ENCODE data around the gene CRTC1.
"Not testable (repeated sequence)": the region's sequence is repeated elsewhere in the genome, so short reads cannot be mapped to it uniquely, and the experiment has no call there.

CRTC1 gene

DNA sequence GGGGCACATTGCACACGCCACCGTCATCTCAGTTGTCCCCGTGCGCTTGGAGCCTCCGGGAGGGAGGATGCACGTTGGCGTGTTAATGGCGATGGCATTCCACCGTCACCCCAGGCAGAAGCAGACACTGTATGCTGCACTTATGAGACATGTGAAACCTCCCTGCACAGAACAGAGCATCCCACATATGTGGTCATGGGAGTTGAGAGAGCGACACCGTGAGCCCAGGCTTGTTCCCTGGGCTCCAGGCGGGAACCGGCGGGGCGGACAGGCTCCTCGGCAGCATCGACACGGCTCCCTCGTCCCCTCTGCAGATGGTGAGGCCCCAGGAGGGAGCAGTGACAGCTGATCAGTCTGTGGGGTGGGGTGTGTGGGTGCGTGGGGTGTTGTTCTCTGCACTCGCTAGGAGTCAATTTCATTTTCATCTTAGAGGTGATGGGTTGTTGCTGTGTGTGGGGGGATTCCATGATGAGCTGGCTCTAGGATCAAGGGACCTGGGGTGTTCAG is 40.4 kb downstream of the CRTC1 start:
- DNase-seq (ENCODE audit: extremely low spot score, insufficient read length, low read depth): no peak
- no peak for FAIRE-seq

DNA sequence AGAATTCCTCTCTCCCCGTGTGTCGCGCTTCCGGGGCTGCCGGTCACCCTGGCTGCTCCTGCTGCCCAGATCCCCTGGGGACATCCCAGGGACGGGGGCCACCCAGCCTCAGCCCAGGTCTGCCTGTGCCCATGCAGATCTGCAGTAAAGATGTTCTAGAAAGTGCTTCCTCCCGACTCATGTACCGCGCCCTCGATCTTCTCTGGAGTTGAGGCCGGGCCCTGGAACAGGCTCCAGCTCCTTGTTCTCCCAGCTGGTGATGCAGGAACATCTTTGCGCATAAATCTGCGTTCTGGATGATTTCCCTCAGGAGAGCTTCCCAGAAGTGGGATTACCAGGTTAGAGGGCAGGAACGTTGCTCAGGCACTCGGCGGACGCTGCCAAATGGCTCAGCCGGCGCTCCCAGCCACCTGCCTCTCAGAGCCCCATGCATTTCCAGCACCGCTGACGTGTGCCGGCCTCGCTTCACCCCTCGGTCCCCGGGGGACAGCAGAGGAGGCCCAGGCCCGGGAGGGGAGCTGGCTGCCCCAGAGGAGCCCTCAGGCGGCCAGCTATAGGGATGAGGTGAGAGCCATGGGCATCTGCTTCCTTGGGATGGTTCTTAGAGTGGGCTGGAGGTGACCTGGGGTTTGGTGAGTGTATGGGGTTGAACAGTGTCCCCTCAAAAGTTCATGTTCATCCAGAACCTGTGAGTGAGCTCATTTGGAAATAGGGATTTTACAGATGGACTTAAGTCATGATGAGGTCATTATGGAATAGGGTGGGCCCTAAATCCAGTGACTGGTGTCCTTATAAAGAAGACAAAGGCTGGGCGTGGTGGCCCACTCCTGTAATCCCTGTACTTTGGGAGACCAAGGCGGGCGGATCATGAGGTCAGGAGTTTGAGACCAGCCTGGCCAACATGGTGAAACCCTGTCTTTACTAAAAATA is 42.6 kb downstream of the CRTC1 start:
- DNase-seq (ENCODE audit: extremely low spot score, insufficient read length, low read depth) (no peak), FAIRE-seq (no peak)

DNA sequence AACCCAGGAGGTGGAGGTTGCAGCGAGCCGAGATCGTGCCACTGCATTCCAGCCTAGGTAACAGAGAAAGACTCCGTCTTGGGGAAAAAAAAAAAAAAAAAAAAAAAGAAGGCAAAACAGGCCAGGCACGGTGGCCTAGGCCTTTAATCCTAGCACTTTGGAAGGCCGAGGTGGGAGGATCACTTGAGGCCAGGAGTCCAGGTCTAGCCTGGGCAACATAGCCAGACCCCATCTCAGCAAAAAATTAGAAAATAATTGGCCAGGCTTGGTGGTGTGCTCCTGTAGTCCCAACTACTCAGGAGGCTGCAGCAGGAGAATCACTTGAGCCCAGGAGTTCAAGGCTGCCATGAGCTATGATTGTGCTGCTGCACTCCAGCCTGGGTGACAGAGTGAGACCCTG is 43.4 kb downstream of the CRTC1 start:
- DNase-seq (ENCODE audit: extremely low spot score, insufficient read length, low read depth): no peak

DNA sequence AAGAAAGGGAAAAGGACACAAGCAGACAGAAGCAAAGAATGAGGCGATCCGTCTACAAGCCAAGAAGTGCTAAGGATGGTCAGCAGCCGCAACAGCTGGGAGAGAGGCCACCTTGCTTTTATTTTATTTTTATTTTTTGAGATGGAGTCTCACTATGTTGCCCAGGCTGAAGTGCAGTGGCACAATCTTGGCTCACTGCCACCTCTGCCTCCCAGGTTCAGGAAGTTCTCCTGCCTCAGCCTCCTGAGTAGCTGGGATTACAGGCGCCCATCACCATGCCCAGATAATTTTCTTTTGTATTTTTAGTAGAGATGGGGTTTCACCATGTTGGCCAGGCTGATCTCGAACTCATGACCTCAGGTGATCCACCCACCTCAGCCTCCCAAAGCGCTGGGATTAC is 44.1 kb downstream of the CRTC1 start:
- not testable (repeated sequence) for FAIRE-seq; DNase-seq (ENCODE audit: extremely low spot score, insufficient read length, low read depth)

More for the DNA sequence above, 43.4 kb downstream of the CRTC1 start:
- no peak for FAIRE-seq

DNA sequence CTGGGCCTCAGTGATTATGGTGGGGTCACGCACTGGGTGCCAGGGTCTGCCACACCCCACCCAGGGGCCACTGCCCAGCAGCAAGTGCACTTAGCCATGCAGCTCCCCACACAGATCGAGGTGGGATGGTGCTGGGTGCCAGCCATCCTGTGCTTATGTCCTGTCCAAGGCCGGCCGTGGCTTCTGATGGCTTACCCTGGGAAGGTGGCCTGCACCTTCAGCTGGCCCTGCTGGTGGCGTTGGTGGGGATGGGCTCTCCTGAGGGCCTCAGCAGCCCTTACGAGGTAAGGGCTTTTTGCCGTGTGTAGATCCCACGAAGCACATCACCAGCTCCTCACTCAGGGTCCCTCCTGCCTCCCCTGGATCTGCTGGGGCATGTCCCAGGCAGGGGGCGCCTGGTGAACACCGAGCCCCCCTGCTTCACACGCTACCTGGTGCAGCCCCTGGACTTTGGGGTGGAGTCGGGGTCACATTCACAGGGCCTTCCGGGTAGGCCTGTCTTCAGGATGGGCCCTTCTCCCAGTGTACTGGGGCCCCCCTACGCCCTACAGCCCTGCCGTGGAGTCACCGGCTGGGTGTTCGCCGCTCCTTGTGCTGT is 46.6 kb downstream of the CRTC1 start:
- DNase-seq (ENCODE audit: extremely low spot score, insufficient read length, low read depth): no peak
- FAIRE-seq: no peak

DNA sequence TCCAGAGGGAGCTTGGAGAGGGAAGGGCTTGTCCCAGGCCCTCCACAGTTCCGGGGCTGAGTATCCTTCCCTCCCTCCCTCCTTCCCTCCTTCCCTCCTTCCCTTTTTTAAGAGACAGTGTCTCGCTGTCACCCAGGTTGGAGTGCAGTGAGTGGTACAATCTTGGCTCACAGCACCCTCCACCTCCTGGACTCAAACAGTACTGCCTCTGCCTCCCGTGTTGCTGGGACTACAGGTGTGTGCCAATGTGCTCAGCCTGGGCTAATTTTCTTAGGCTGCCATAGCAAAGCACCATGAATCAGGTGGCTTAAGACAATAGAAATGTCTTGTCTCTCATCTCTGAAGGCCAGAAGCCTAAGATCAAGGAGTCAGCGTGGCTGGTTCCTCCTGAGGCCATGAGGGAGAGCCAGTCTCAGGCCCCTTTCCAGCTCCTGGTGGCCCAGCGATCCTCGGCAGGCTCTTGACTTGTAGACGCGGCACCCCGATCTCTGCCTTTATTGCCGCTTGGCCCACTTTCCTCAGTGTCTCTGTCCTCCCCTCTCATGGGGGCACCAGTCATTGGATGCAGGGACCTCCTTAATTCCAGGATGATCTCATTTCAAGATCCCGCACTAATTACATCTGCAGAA is 47.5 kb downstream of the CRTC1 start:
- no peak for FAIRE-seq
- no peak for DNase-seq (ENCODE audit: extremely low spot score, insufficient read length, low read depth)

DNA sequence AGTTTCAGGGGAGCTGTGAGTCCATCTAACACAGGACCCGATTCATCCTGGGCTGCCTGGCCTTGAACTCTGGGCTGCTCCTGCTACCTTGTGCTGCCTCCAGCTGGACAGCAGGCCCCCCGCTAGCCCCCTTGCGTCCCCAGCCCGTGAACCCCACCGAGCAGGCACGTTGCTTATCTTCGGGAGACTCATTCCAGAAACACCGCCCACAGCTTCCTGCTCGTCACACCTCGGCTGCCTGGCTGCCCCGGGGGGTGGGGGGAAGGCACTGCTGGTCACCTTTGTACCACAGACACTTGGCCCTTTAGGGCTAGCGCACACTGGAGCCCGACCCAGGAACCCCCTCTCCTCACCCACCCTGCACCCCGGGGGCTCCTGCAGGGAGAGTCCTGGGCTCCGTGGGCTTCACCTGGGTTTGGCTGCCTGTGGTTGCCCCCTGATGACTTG is 48.1 kb downstream of the CRTC1 start:
- no peak for DNase-seq (ENCODE audit: extremely low spot score, insufficient read length, low read depth)
- no peak for FAIRE-seq

DNA sequence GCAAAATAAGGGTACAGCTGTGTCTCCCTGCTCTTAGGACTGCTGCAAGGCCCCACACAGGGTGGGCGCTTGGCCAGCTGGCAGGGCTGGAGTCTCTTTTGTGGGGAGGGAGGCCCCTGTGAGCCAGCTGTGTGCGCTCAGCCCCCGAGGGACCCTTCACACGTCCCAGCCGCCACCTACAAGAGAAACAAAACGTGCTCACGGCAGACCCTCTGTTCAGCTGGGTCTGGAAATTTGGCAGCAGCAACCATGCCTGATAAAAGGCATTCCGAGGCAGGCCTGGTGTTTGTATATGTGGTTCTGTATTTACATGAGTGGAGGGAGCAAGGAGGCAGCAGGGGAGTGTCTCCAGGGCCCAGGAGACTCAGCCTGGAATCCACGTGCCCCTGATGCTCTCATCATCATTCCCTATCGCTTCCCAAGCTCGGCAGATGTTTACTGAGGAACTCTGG is 49.7 kb downstream of the CRTC1 start:
- FAIRE-seq: no peak
- DNase-seq (ENCODE audit: extremely low spot score, insufficient read length, low read depth): no peak

DNA sequence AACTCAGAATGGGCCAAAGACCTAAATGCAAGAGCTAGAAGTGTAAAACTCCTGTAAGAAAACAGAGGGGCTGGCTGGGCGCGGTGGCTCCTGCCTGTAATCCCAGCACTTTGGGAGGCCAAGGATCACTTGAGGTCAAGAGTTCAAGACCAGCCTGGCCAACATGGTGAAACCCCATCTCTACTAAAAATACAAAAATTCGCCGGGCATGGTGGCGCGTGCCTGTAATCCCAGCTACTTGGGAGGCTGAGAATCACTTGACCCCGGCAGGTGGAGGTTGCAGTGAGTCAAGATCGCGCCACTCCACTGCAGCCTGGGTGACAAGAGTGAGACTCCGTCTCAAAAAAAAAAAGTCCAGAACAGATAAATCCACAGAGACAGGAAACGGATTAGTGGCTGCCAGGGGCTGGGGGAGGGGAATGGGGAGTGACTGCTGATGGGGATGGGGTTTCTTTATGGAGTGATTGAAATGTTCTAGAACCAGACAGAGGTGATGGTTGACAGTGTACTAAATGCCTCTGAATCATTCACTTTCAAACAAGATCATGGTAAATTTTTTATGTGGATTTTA is 50.4 kb downstream of the CRTC1 start:
- not testable (repeated sequence) for DNase-seq (ENCODE audit: extremely low spot score, insufficient read length, low read depth); FAIRE-seq

DNA sequence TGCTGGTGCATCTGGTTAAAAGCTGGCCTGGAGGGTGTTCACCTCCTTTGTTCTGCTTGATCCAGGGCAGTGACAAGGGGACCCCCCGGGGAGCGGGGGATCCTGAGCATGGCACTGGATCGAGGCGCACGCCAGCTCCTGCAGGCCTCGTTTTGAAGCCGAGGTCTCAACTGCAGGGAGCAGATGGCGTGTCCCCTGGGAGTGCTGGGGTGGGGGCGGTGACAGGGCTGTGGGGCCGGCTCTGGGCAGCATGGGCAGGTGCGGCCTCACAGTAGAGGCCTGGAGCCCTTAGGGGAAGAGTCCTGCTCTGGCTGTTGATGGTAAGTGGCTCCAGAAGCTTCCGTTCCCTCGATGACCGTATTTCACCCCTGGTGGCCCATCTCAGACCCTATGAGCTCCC is 51.8 kb downstream of the CRTC1 start:
- no peak for DNase-seq (ENCODE audit: extremely low spot score, insufficient read length, low read depth)
- no peak for FAIRE-seq

DNA sequence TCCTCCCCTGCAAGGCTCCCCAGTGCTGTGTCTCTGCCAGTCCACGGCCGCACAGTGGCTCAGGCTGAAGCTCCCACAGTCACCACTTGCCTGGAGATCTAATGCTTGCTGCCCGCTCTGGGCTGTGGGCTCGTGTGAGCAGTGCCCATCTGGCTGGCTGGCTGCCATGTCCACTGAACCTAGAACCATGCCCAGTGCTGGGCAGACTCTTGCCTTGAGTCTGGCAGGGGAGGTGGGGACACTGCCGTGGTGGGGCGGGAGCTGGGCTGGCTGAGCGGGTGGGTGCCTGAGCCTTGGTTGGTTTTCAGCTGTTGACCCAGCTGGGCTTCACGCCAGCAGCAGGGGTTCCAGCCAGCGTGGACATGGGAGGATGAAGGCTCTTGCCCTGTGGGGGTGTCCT is 52.3 kb downstream of the CRTC1 start:
- no peak for FAIRE-seq
- DNase-seq (ENCODE audit: extremely low spot score, insufficient read length, low read depth): no peak

DNA sequence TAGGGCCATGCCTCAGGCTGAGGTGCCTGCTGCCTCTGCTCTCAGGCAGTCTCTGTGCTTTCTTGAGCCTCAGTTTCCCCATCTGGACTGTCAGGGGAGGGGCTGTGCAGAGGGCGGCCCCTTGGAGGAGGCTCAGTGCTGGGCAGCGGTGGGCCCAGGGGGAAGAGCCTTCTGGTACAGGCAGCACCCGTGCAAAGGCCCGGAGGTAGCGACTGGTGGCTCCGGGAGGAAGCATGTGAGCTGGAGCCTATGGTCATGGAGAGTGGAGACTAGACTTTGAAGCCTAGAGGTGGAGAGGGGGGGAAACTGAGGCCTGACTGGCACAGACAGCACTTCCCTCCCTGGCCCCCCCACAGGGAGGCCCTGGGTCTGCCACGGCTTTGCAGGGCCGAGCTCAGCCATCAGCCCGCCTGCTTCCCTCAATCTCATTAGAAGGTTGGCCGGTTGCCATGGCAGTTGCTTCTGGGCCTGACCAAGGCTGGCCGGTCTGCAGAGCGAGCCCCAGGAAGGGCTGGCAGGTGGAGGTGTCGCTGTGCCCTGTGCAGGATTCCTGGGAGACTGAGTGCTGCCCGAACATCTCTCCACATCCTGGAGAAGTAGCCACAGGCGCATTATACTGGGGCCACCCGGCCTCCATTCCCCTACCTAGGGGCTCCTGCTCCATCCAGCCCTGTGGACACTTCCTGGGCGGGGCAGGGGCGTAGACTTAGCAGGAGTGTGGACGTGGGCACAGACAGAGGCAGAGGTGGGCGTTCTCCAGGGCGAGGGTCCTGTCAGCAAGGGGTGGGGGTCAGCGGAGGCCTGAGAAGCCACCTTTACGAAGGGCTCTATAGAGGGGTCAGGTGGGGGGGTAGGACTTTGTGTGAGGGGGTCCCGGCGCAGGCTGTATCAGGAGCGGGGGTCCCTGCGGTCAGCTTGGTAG is 53.2 kb downstream of the CRTC1 start:
- no peak for FAIRE-seq
- no peak for DNase-seq (ENCODE audit: extremely low spot score, insufficient read length, low read depth)

DNA sequence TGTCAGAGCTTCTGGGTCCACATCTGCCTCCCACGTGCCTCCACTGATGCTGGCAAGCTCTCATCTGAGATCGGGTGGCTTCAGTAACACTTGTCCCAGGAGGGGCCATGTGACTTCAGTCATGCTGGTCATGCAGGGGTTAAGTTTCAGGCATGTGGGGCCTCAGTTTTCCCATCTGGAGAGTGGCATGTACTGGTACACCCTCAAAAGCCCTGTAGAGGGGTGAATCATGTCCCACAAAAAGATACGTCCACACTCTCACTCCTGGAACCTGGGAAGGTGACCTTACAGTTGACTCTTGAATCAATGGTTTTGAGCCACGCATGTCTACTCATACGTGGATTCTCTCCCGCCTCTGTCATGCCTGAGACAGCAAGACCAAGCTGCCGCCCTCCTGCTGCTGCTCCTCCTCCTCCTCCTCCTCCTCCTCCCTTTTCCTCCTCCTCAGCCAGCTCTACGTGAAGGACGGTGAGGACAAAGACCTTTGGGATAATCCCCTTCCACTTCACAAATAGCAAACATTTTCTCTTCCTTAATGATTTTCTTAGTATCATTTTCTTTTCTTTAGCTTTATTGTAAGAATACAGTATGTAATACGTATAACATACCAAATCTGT is 54.0 kb downstream of the CRTC1 start:
- DNase-seq (ENCODE audit: extremely low spot score, insufficient read length, low read depth) (no peak), FAIRE-seq (no peak)

DNA sequence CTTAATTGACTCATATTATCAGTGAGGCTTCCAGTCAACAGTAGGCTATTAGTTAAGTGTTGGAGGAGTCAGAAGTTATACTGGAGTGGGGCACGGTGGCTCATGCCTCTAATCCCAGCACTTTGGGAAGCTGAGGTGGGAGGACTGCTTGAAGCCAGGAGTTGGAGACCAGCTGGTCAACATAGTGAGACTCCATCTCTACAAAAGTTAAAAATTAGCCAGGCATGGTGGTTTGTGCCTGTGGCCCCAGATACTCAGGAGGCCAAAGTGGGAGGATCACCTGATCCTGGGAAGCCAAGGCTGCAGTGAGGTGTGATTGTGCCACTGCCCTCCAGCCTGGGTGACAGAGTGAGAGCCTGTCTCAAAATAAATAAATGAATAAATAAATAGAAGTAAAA is 54.5 kb downstream of the CRTC1 start:
- no peak for FAIRE-seq
- DNase-seq (ENCODE audit: extremely low spot score, insufficient read length, low read depth): no peak

DNA sequence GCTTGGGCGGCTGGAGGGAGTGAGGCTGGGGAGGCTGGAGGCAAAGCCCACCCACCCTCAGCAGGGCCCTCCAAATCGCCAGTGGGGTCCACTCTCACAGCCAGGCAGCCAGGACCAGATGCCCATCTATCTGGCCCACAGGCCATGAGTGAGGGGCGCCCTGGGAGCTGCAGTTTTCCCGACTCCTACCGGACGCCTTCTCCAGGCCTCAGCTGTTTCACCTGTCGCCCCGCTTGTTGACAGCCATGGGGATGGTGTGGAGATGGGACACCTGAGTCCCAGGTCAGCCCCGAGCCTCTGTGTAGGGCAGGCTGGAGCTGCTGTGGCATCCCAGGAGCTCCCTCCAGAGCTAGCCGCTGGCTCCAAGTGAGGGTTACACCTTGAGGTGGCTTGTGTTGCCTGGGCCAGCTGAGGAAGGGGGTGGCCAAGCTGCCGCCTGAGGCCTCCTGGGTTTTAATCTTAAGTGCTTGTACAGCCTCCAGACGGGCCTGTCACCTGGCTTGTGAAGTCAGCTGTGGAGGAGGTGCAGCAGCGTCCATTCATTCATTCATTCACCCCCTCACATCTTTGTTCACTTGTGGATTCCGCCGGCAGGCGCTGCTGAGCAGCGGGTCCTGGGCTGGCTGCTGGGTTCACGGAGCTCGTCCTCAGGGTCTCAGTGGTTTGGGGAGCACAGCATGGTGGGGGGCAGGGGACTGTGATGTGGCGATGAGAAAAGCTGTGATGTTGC is 55.6 kb downstream of the CRTC1 start:
- DNase-seq (ENCODE audit: extremely low spot score, insufficient read length, low read depth): no peak
- no peak for FAIRE-seq

DNA sequence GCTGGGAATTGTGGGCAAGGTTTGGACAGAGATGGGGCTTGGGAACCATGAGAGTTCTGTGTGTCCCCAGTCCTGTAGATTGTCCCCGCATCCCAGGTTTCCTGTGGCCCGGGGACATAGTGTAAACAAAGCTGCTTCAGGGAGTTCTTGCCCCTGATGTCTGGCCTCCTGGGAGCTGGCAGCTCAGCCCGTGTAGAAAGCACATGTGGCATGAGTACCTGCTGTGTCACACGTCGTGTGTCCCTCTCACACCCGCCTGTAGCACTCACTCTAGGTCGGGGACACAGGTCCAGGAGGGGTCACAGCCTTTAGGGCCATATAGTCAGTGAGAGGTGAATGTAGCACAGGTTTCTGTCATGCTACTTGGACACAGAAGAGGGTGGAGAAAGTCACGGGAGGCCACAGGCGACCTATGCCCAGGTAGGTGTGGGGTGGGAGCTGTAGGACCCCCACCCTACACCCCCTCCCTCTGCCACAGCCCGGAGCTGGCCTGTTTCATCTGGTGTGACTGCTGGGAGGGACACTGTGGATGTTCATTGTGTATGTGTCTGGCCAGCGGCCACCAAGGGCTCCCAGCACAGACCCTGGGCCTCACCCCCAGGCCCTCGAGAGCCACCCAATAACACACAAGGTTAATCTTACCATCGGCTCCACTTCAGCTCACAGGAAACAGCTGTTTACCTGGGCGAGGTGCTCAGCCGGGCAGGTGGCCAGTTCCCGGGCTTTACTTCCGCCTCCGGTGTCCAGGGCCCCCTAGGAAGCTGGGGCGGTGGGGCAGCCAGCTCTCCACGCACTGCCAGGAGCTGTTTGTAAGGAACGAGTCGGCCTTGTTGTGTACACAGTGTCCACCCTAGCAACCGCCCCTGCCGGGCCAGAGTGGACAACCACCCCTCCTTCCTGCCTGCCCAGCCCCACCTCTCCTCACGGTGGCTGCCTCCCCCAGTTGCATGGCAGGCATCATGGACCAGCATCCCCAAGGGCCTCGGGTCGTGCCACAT is 57.9 kb downstream of the CRTC1 start:
- DNase-seq (ENCODE audit: extremely low spot score, insufficient read length, low read depth) (no peak), FAIRE-seq (no peak)

DNA sequence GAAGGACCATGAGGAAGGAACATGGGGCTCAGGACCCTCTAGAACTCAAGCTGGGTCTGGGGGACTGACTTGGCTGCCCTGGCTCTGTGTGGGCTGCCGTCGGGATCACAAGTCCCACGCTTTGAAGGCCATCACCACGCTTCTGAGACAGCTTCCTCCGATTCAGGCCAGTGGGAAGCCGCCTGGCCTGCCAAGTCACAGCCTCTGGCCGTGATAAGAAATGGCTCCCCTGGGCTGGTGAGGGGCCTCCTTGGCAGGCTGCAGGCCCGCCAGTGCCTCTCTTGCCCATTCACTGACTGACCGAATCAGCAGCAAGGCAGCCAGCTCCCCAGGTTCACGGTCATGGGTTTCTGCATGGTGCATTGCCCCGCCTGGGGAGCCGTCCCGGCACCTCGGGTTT is 58.8 kb downstream of the CRTC1 start:
- DNase-seq (ENCODE audit: extremely low spot score, insufficient read length, low read depth) (no peak), FAIRE-seq (no peak)

Measured in GM18507 (cell line).